MCF 10A (cell line): Measurements from ENCODE around the gene CACNA1C. TPM values are rescaled to one million over a fixed set of nuclear protein-coding genes. Genes with fewer than 3 reads are reported as not detected.

ENCODE experiments used
- BruUV-seq: library from RNA; stranded (reverse); fragments of 400-500 nt; replicated peaks from 2 replicates; lab custom pipeline; 2021; lab: Mats Ljungman, UMichigan
- CTCF ChIA-PET: fragments of 300-600 bp; sonication (Branson Sonifier 250); formaldehyde crosslinking; extraction: SDS; loops from one replicate; lab custom pipeline; 2021; ENCODE audit warnings: antibody characterized with exemption, inconsistent platforms; lab: Yijun Ruan, JAX
- POLR2A ChIA-PET: fragments of 300-600, 350-650 bp; sonication (Branson Sonifier 250); formaldehyde crosslinking; extraction: SDS; loops from one replicate; lab custom pipeline; 2020; ENCODE audit warnings: antibody characterized with exemption, inconsistent platforms; lab: Yijun Ruan, JAX
- DNase-seq: peaks from one replicate; pipeline ENCODE4 v3.0.0-alpha.2; 2018; ENCODE audit not compliant: unreplicated experiment
- H3K27ac Mint-ChIP-seq: one replicate; pipeline ENCODE4 v1.8.0; 2022; ENCODE audit warnings: mild to moderate bottlenecking, low read depth, mixed read lengths; ENCODE audit not compliant: unreplicated experiment
- H3K27me3 Mint-ChIP-seq: one replicate; pipeline ENCODE4 v1.8.0; 2022; ENCODE audit warnings: mixed read lengths; ENCODE audit not compliant: insufficient read depth, unreplicated experiment
- H3K36me3 Mint-ChIP-seq: one replicate; pipeline ENCODE4 v1.8.0; 2022; ENCODE audit warnings: mild to moderate bottlenecking, moderate library complexity, mixed read lengths; ENCODE audit not compliant: insufficient read depth, unreplicated experiment
- H3K4me1 Mint-ChIP-seq: one replicate; pipeline ENCODE4 v1.8.0; 2022; ENCODE audit warnings: mixed read lengths; ENCODE audit not compliant: insufficient read depth, unreplicated experiment
- H3K4me3 Mint-ChIP-seq: one replicate; pipeline ENCODE4 v1.8.0; 2022; ENCODE audit warnings: mild to moderate bottlenecking, moderate library complexity, mixed read lengths; ENCODE audit not compliant: unreplicated experiment
- H3K9me3 Mint-ChIP-seq: one replicate; pipeline ENCODE4 v1.8.0; 2022; ENCODE audit warnings: mixed read lengths; ENCODE audit not compliant: unreplicated experiment
- intact Hi-C: fragments of 100-400 bp; cut with micrococcal nuclease; formaldehyde crosslinking; loops from 2 replicates; pipeline ENCODE4 v1.14.1; 2022
- total RNA-seq: library from RNA; stranded (reverse); gene quantifications from 2 replicates; pipeline ENCODE4 v1.2.3, GENCODE V29; 2022
- TF ChIP-seq, protein P1 (sequence below): fragments of 200-600 bp; IDR thresholded peaks from one replicate; pipeline ENCODE4 v1.8.0; 2022; ENCODE audit warnings: antibody characterized with exemption, mild to moderate bottlenecking; ENCODE audit not compliant: unreplicated experiment

Gene CACNA1C
- total RNA-seq, 1 experiment from 2014 or later: not detected

DNA sequence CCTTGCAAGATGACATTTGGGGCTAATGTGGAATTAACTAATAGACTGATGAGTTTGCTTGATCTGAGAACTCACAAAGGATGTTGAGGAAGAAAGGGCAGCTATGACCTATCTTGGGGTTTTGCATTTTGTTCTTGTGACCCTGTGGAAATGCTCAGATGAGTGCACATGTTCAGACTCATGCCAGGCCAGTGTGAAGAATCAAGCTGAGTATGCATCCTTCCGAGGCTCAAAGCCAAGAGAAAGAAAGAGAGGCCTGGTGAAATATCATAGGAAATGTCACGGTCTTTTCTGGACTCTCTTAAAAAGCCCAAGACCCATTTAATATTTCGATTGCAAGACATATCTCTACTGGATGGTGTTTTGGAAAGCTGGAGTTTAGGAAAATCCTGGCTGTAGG, 96.3 kb downstream of the CACNA1C start:
- CTCF ChIA-PET: no interaction called here
- no peak overlapping the region for H3K4me3 Mint-ChIP-seq
- H3K4me1 Mint-ChIP-seq: peaks cover 9% of the 10 kb centered on the region
- no peak for DNase-seq
- no peak overlapping the region for H3K27ac Mint-ChIP-seq
- POLR2A ChIA-PET: no interaction called here
- no TSS peak for BruUV-seq
- no peaks in the 10 kb centered on the region for H3K36me3 Mint-ChIP-seq
- TF ChIP-seq, protein P1, sequence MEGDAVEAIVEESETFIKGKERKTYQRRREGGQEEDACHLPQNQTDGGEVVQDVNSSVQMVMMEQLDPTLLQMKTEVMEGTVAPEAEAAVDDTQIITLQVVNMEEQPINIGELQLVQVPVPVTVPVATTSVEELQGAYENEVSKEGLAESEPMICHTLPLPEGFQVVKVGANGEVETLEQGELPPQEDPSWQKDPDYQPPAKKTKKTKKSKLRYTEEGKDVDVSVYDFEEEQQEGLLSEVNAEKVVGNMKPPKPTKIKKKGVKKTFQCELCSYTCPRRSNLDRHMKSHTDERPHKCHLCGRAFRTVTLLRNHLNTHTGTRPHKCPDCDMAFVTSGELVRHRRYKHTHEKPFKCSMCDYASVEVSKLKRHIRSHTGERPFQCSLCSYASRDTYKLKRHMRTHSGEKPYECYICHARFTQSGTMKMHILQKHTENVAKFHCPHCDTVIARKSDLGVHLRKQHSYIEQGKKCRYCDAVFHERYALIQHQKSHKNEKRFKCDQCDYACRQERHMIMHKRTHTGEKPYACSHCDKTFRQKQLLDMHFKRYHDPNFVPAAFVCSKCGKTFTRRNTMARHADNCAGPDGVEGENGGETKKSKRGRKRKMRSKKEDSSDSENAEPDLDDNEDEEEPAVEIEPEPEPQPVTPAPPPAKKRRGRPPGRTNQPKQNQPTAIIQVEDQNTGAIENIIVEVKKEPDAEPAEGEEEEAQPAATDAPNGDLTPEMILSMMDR: no peak
- H3K27me3 Mint-ChIP-seq: no peaks in the 10 kb centered on the region
- intact Hi-C loops: no loop called here
- no peaks in the 10 kb centered on the region for H3K9me3 Mint-ChIP-seq

DNA sequence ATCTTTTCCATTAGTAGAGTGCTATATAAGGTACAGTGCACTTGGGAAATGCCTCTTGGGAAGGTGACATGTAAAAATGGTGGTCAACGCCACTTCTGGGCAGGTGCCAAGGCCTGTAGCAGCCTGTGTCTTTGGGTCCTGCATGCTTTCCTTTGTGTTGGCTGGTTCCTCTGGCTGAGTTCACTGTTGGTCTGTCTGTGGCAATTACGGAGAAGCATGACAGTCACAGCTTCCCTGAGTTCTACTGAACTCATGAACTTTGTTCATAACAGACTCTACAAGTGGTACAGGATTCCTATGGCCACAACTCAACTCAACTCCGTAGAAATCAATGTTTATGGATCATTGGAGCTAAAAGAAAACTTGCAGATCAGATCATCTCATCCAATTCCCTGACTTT, 98.0 kb downstream of the CACNA1C start:
- intact Hi-C loops: no loop called here
- Mint-ChIP-seq H3K9me3 (no peaks in the 10 kb centered on the region), H3K36me3 (no peaks in the 10 kb centered on the region), H3K27me3 (no peaks in the 10 kb centered on the region), H3K4me3 (no peak overlapping the region), H3K4me1 (peaks cover 9% of the 10 kb centered on the region), H3K27ac (no peak overlapping the region)
- BruUV-seq: no TSS peak
- CTCF ChIA-PET: interaction anchor here (0.6 to 0.7 kb wide), 3 partner anchors 135 to 772 kb away, joined by 3 read pairs; no protein-coding TSS in a partner anchor
- POLR2A ChIA-PET: no interaction called here
- TF ChIP-seq, protein P1: no peak
- DNase-seq: no peak

DNA sequence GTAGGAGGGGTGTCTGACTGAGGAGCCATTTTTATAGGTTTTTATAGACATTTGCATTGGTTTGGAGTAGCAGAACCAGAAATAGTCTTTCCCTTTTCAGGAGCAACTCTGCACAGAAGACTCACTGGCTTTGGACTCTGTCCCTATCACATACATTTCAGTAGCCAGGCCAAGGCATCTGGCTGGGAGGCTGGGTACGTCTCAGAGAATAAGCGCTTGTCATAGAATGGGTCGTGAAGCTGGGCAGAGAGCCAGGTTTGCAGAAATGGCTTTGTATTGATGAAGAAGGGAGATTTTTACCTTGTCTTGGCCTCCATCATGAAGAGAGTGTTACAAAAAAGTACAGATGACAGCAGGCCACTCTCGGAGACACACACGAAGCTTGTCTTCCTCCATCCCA, 98.6 kb downstream of the CACNA1C start:
- Mint-ChIP-seq H3K9me3 (no peaks in the 10 kb centered on the region), H3K27me3 (no peaks in the 10 kb centered on the region), H3K4me1 (peaks cover 9% of the 10 kb centered on the region), H3K4me3 (no peak overlapping the region), H3K36me3 (no peaks in the 10 kb centered on the region), H3K27ac (no peak overlapping the region)
- ChIA-PET CTCF (interaction anchor here (0.6 kb wide), 2 partner anchors 134 to 458 kb away, joined by 3 read pairs; no protein-coding TSS in a partner anchor), POLR2A (no interaction called here)
- intact Hi-C loops: no loop called here
- DNase-seq: no peak
- TF ChIP-seq, protein P1: no peak
- BruUV-seq: no TSS peak

DNA sequence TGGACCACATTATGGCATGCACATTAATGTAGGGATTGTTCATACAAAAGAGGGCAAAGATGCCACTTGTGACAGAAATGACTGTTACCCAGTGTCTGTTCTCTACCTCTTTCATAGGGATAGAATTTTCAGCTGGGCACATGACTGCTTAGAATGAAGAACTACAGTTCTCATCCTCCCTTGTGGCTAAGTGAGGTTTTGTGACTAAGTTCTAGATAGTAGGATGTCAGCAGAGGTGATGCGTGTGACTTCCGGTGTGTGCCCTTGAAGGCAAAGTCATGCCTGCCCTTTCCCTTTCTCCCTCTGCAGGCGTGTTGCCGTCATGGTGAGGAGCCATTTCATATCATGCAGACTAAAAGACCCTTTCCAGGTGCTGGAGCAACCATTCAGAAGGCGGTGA, 99.3 kb downstream of the CACNA1C start:
- no peak overlapping the region for H3K4me3 Mint-ChIP-seq
- ChIA-PET CTCF (no interaction called here), POLR2A (no interaction called here)
- H3K4me1 Mint-ChIP-seq: peaks cover 9% of the 10 kb centered on the region
- TF ChIP-seq, protein P1: no peak
- no TSS peak for BruUV-seq
- no peaks in the 10 kb centered on the region for H3K9me3 Mint-ChIP-seq
- DNase-seq: no peak
- H3K36me3 Mint-ChIP-seq: no peaks in the 10 kb centered on the region
- no peak overlapping the region for H3K27ac Mint-ChIP-seq
- intact Hi-C loops: no loop called here
- no peaks in the 10 kb centered on the region for H3K27me3 Mint-ChIP-seq
